Measurements from ENCODE around the gene PCDH19. TPM values are rescaled to one million over a fixed set of nuclear protein-coding genes. Genes with fewer than 3 reads are reported as not detected.

The PCDH19 gene
- total RNA-seq, 1 donor from 2014 or later, result 0.38 TPM

- H3K27me3 ChIP-seq (ENCODE audit: low read depth), result no peaks in the 10 kb centered on the region
- no peaks in the 10 kb centered on the region for H3K36me3 ChIP-seq
- H3K4me1 ChIP-seq, result no peaks in the 10 kb centered on the region
- no peak overlapping the region for H3K27ac ChIP-seq (replicated peaks)
- no peak overlapping the region for H3K4me3 ChIP-seq
- TF ChIP-seq CTCF (IDR thresholded peaks at IDR 0.05; ENCODE audit: borderline replicate concordance), result no peak
- intact Hi-C loops (cut with micrococcal nuclease), result no loop called here
- no peak for DNase-seq
- H3K9me3 ChIP-seq (replicated peaks), result no peaks in the 10 kb centered on the region
Observed at GRCh38 chrX:100363896-100364295, 46.2 kb downstream of the PCDH19 start.

- Histone ChIP-seq H3K4me3 (no peak overlapping the region), H3K36me3 (no peaks in the 10 kb centered on the region), H3K27me3 (ENCODE audit: low read depth) (no peaks in the 10 kb centered on the region), H3K4me1 (no peaks in the 10 kb centered on the region), H3K27ac (replicated peaks) (no peak overlapping the region), H3K9me3 (replicated peaks) (no peaks in the 10 kb centered on the region)
- TF ChIP-seq CTCF (IDR thresholded peaks at IDR 0.05; ENCODE audit: borderline replicate concordance), result no peak
- intact Hi-C loops (cut with micrococcal nuclease), result no loop called here
- no peak for DNase-seq
Observed at GRCh38 chrX:100358766-100359165, 51.3 kb downstream of the PCDH19 start.

GRCh38 chrX:100356351-100356896 is 53.6 kb downstream of the PCDH19 start:
- no peak for DNase-seq
- H3K4me3 ChIP-seq, result no peak overlapping the region
- no peaks in the 10 kb centered on the region for H3K4me1 ChIP-seq
- no peak for TF ChIP-seq CTCF (IDR thresholded peaks at IDR 0.05; ENCODE audit: borderline replicate concordance)
- H3K36me3 ChIP-seq, result no peaks in the 10 kb centered on the region
- no peak overlapping the region for H3K27ac ChIP-seq (replicated peaks)
- intact Hi-C loops (cut with micrococcal nuclease), result no loop called here
- H3K27me3 ChIP-seq (ENCODE audit: low read depth), result no peaks in the 10 kb centered on the region
- H3K9me3 ChIP-seq (replicated peaks), result no peaks in the 10 kb centered on the region

GRCh38 chrX:100355680-100356079 is 54.4 kb downstream of the PCDH19 start:
- H3K4me1 ChIP-seq, result no peaks in the 10 kb centered on the region
- no peak for TF ChIP-seq CTCF (IDR thresholded peaks at IDR 0.05; ENCODE audit: borderline replicate concordance)
- no peaks in the 10 kb centered on the region for H3K9me3 ChIP-seq (replicated peaks)
- H3K27me3 ChIP-seq (ENCODE audit: low read depth), result no peaks in the 10 kb centered on the region
- no peak overlapping the region for H3K27ac ChIP-seq (replicated peaks)
- DNase-seq, result no peak
- no peak overlapping the region for H3K4me3 ChIP-seq
- intact Hi-C loops (cut with micrococcal nuclease), result no loop called here
- no peaks in the 10 kb centered on the region for H3K36me3 ChIP-seq

GRCh38 chrX:100353326-100353725 is 56.7 kb downstream of the PCDH19 start:
- no peaks in the 10 kb centered on the region for H3K9me3 ChIP-seq (replicated peaks)
- no peak for TF ChIP-seq CTCF (IDR thresholded peaks at IDR 0.05; ENCODE audit: borderline replicate concordance)
- no peak for DNase-seq

More at GRCh38 chrX:100353326-100353725, 56.7 kb downstream of the PCDH19 start:
- Histone ChIP-seq H3K4me1 (no peaks in the 10 kb centered on the region), H3K27me3 (ENCODE audit: low read depth) (no peaks in the 10 kb centered on the region), H3K4me3 (no peak overlapping the region), H3K27ac (replicated peaks) (no peak overlapping the region), H3K36me3 (no peaks in the 10 kb centered on the region)
- intact Hi-C loops (cut with micrococcal nuclease), result no loop called here
